ENCODE data around the gene PCBP3. TPM values are rescaled to one million over a fixed set of nuclear protein-coding genes. Genes with fewer than 3 reads are reported as not detected.

PCBP3 gene
- total and polyA plus RNA-seq, 2 of the 8 experiments (the other 6 are each of a cell fraction or from before 2014, with no cell fraction given) = 3.5 to 6.3 TPM

- TF ChIP-seq SAP30 (IDR thresholded peaks at IDR 0.05; ENCODE audit: insufficient read depth, insufficient replicate concordance, low read length) = no peak
- TF ChIP-seq RNF2 (IDR thresholded peaks at IDR 0.05; ENCODE audit: borderline replicate concordance, low read depth, low read length, missing control alignments, poor library complexity, severe bottlenecking) = no peak
These were observed 328.8 kb downstream of the PCBP3 start (continued) for GRCh38 chr21:45972353-45972715.
